Measurements from ENCODE around the gene ACAD9.
"Not testable (repeated sequence)": the region's sequence is repeated elsewhere in the genome, so short reads cannot be mapped to it uniquely, and the experiment has no call there.

ACAD9 gene

DNA sequence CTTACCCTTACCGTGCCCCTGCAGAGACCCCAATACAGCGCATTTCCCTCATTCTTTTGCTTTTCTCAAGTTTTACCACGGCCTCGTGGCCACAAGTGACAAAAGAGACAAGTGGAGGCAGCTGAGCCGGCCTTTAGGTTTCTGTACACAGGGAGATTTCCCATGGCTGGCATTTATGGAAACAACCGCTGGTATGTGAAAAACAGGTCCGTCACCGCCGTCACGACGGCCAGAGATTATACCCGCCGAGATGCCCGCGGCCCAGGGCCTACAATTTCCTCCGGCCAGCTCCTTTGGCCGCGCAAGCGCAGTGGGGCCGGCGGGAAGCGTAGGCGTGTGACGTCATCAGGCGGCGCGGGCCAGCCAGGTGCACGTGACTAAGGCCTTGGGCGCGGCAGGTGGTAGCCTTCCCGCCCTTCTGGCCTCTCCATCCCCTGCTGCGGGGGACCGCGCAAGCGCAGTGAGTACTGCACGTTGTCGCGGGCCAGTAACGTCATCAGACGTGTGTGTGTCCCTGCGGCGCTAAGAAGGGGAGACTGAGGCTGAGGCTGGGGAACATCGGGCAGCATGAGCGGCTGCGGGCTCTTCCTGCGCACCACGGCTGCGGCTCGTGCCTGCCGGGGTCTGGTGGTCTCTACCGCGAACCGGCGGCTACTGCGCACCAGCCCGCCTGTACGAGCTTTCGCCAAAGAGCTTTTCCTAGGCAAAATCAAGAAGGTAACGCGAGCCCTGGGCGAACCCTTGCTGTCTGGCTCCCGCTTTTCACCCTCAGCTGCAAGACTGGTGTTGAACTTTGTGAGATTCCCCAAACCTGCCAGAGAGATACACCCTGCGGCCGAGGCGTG, at the start of gene ACAD9:
ACAD9 (plus strand) TSS at position 496 of the 845 bp plus-strand sequence; CDS start at position 568, 72 bp downstream.
- Histone ChIP-seq H3K27me3 (ENCODE audit: insufficient read depth, insufficient read length) (no peaks in the 10 kb centered on the region), H3K9me3 (ENCODE audit: insufficient read depth, low read length) (no peaks in the 10 kb centered on the region), H3K4me1 (ENCODE audit: insufficient read depth, insufficient read length) (peaks cover 13% of the 10 kb centered on the region), H3K36me3 (ENCODE audit: insufficient read depth, insufficient read length, low read length) (peaks cover 44% of the 10 kb centered on the region), H3K4me3 (ENCODE audit: insufficient read length, low read depth) (peak within 1 kb of the TSS; percentile 86), H3K9ac (ENCODE audit: insufficient read length, low read depth) (peak within 1 kb of the TSS; percentile 94)
- TF ChIP-seq SUZ12 (IDR thresholded peaks at IDR 0.05; ENCODE audit: extremely low read depth, insufficient read depth, insufficient read length) (no peak), YY1 (IDR thresholded peaks at IDR 0.05; ENCODE audit: insufficient read depth, insufficient read length) (no peak), ZNF274 (IDR thresholded peaks at IDR 0.05; ENCODE audit: low read depth, low read length) (no peak)
- peak; percentile 97 for DNase-seq (ENCODE audit: low read depth, low spot score)

DNA sequence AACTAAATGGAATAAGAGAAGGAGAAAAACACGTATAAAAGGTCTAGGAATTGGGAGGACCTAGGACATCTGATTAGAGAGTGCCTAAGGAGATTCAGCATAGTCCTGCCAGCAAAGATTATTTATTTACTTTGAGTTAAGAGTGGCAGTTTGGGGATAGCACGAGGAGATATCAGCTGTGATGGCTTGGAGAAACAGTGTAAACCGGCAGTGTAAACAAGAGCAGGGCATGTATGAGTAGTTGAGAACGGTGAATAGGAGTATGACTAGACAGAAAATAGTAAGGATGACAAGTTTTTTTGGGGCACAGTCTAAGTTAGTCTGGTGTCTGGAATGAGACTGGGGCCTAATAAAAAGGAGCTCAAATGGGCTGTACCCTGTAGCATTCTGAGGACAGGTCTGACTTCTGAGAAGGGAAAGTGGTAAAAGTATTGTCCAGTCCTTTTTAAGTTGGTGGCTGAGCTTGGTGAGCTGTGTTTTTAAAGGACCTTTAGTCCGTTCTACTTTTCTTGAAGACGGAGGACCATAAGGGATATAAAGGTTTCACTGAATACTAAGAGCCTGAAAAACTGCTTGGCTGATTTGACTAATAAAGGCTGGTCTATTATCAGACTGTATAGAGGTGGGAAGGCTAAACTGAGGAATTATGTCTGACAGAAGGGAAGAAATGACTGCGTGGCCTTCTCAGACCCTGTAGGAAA, 49.3 kb upstream of the ACAD9 start:
- H3K9ac ChIP-seq (ENCODE audit: insufficient read length, low read depth); H3K36me3 ChIP-seq (ENCODE audit: insufficient read depth, insufficient read length, low read length); H3K4me3 ChIP-seq (ENCODE audit: insufficient read length, low read depth); DNase-seq (ENCODE audit: low read depth, low spot score); H3K27me3 ChIP-seq (ENCODE audit: insufficient read depth, insufficient read length); H3K4me1 ChIP-seq (ENCODE audit: insufficient read depth, insufficient read length); H3K9me3 ChIP-seq (ENCODE audit: insufficient read depth, low read length): not testable (repeated sequence)

DNA sequence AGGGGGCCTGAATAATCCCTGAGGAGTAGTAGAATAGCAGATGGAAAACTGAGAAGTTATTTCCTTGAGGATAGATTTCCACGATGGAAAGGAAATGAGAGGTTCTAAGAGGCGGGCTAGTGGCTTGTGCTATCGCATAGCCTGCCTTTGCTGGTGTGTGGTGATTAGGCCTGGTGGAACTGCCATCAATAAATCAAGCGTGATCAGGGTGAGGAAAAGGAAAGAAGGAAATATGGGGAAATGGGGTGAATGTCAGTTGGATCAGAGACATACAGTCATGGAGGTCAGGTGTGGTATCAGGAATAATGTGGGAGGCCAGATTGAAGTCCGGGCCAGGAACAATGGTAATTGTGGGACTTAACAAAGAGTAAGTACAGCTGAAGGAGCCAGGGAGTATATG, 48.7 kb upstream of the ACAD9 start:
- not testable (repeated sequence) for H3K27me3 ChIP-seq (ENCODE audit: insufficient read depth, insufficient read length); H3K4me1 ChIP-seq (ENCODE audit: insufficient read depth, insufficient read length); H3K9ac ChIP-seq (ENCODE audit: insufficient read length, low read depth); H3K9me3 ChIP-seq (ENCODE audit: insufficient read depth, low read length); DNase-seq (ENCODE audit: low read depth, low spot score); H3K4me3 ChIP-seq (ENCODE audit: insufficient read length, low read depth); H3K36me3 ChIP-seq (ENCODE audit: insufficient read depth, insufficient read length, low read length)

DNA sequence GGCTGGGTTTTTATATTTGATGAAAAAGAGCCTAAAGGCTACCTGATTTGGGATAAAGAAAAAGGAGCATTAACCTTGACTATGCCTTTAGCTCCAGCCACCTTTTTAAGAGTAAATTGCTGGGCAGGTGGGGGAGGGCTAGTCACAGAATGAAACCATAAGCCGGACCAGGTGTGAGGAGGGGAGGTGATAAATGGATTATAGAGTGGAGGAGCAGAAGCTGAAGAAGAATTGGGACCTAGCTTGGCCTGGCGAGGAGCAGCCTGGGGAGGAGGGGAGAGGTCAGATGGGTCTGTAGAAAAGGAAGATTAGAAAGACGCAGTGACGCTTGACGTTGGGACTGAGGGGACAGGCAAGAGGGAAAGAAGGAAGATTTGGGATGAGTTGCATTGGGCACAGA, 46.4 kb upstream of the ACAD9 start:
- H3K27me3 ChIP-seq (ENCODE audit: insufficient read depth, insufficient read length); H3K9ac ChIP-seq (ENCODE audit: insufficient read length, low read depth); H3K9me3 ChIP-seq (ENCODE audit: insufficient read depth, low read length); H3K4me1 ChIP-seq (ENCODE audit: insufficient read depth, insufficient read length); H3K36me3 ChIP-seq (ENCODE audit: insufficient read depth, insufficient read length, low read length); DNase-seq (ENCODE audit: low read depth, low spot score); H3K4me3 ChIP-seq (ENCODE audit: insufficient read length, low read depth): not testable (repeated sequence)

DNA sequence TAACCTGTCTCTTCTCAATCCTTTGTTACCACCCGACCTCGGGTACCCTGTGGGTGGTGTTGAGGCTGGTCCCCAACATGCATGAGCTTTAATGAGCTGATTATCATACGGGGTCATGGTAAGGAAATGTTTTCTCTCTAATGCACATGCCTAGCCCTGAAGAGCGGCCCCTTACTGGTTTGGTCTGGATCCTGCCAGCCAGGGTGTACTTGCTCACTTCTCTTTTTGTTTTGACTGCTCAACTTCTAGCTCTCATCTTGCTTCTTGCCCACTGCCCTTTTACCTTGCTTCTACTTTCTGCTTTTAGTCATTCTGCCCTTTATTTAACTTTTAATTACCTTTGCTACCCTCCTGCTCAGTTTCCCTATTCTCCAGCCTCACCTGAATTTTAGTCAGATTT, 44.3 kb upstream of the ACAD9 start:
- TF ChIP-seq SUZ12 (IDR thresholded peaks at IDR 0.05; ENCODE audit: extremely low read depth, insufficient read depth, insufficient read length), result no peak
- no peak for TF ChIP-seq YY1 (IDR thresholded peaks at IDR 0.05; ENCODE audit: insufficient read depth, insufficient read length)
- no peak for TF ChIP-seq ZNF274 (IDR thresholded peaks at IDR 0.05; ENCODE audit: low read depth, low read length)
- H3K4me1 ChIP-seq (ENCODE audit: insufficient read depth, insufficient read length), result no peaks in the 10 kb centered on the region
- H3K9me3 ChIP-seq (ENCODE audit: insufficient read depth, low read length), result no peaks in the 10 kb centered on the region; the same call in 1 of the 2 replicates
- no peak overlapping the region for H3K9ac ChIP-seq (ENCODE audit: insufficient read length, low read depth)
- no peaks in the 10 kb centered on the region for H3K36me3 ChIP-seq (ENCODE audit: insufficient read depth, insufficient read length, low read length)
- no peaks in the 10 kb centered on the region for H3K27me3 ChIP-seq (ENCODE audit: insufficient read depth, insufficient read length)
- no peak for DNase-seq (ENCODE audit: low read depth, low spot score)
- H3K4me3 ChIP-seq (ENCODE audit: insufficient read length, low read depth), result no peak overlapping the region

DNA sequence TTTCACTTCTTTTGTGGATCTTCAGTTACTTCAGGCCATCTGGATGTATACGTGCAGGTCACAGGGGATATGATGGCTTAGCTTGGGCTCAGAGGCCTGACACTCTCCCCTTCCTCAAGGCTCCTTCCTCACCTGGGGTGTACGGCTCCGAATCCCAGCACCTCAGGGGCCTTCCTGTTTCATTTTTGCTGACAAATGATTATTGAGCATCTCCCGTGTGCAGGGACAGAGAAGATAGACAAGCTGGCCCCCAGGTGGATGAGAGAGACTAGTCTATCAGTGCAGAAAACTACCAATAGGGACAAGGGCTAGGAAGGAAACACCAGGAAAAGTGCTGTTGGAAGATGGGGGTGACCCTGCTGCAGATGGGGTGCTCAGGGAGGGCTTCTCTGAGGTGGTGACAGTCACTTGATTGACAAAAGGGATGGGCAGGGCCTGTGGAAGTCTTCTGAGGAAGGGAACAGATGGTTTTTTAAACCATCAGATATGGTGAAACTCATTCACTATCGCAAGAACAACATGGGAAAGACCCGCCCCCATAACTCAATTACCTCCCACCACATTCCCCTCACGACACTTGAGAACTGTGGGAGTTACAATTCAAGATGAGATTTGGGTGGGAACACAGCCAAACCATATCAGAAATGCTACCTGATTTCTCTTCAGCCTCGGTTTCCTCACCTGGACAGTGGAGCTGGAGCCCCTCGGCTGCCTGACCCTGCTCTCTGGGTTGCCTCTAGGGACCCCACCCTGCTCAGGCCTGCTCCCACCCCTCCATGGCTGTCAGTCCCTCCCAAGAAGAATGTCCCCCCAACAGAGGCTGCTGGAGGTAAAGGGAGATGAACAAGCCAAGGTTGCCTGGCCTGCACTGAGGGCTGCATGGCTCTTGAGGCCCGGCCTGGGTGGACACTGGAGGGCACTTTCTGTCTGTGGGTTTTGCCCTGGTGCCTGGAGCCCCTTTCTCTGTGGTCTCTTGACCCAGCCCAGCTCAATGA, 37.2 kb upstream of the ACAD9 start:
- no peak overlapping the region for H3K4me3 ChIP-seq (ENCODE audit: insufficient read length, low read depth)
- H3K36me3 ChIP-seq (ENCODE audit: insufficient read depth, insufficient read length, low read length), result no peaks in the 10 kb centered on the region
- no peaks in the 10 kb centered on the region for H3K27me3 ChIP-seq (ENCODE audit: insufficient read depth, insufficient read length)
- no peak overlapping the region for H3K9ac ChIP-seq (ENCODE audit: insufficient read length, low read depth)
- H3K4me1 ChIP-seq (ENCODE audit: insufficient read depth, insufficient read length), result peaks cover 18% of the 10 kb centered on the region
- TF ChIP-seq YY1 (IDR thresholded peaks at IDR 0.05; ENCODE audit: insufficient read depth, insufficient read length), result no peak
- no peak for TF ChIP-seq ZNF274 (IDR thresholded peaks at IDR 0.05; ENCODE audit: low read depth, low read length)
- no peak for TF ChIP-seq SUZ12 (IDR thresholded peaks at IDR 0.05; ENCODE audit: extremely low read depth, insufficient read depth, insufficient read length)
- DNase-seq (ENCODE audit: low read depth, low spot score), result no peak
- H3K9me3 ChIP-seq (ENCODE audit: insufficient read depth, low read length), result peaks cover 4% of the 10 kb centered on the region; the same call in 1 of the 2 replicates

DNA sequence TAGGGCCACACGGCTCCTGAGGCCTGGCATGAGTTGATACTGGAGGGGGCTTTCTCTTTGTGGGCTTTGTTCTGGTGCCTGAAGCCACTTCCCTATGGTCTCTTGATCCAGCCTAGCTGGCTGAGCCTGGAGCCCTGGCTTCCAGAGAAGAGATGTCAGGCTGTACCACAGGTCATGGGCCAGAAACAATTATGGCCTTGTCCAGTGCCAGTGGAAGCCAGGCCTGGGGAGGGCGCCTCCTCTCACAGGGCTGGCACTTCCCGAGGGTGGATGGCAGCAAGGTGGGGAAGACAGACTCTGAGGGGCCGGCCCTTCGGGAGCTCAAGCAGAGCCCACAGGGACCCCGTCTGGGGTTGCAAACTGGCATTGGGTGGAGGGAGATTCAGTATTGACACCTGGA, 34.9 kb upstream of the ACAD9 start:
- Histone ChIP-seq H3K27me3 (ENCODE audit: insufficient read depth, insufficient read length) (peaks cover 2% of the 10 kb centered on the region), H3K9me3 (ENCODE audit: insufficient read depth, low read length) (peaks cover 4% of the 10 kb centered on the region; the same call in 1 of the 2 replicates), H3K4me1 (ENCODE audit: insufficient read depth, insufficient read length) (peaks cover 23% of the 10 kb centered on the region), H3K9ac (ENCODE audit: insufficient read length, low read depth) (no peak overlapping the region), H3K36me3 (ENCODE audit: insufficient read depth, insufficient read length, low read length) (no peaks in the 10 kb centered on the region), H3K4me3 (ENCODE audit: insufficient read length, low read depth) (no peak overlapping the region)
- TF ChIP-seq YY1 (IDR thresholded peaks at IDR 0.05; ENCODE audit: insufficient read depth, insufficient read length) (no peak), SUZ12 (IDR thresholded peaks at IDR 0.05; ENCODE audit: extremely low read depth, insufficient read depth, insufficient read length) (no peak), ZNF274 (IDR thresholded peaks at IDR 0.05; ENCODE audit: low read depth, low read length) (no peak)
- no peak for DNase-seq (ENCODE audit: low read depth, low spot score)
